Choroid plexus epithelial cell (primary cell): ENCODE data around the gene GFRA3.
"Not testable (repeated sequence)": the region's sequence is repeated elsewhere in the genome, so short reads cannot be mapped to it uniquely, and the experiment has no call there.

Experiments
- DNase-seq: peaks from one replicate; pipeline ENCODE4 v3.0.0-alpha.2; 2010; ENCODE audit warnings: low read depth
- H3K4me3 ChIP-seq: 2 replicates; pipeline ENCODE4 v1.5.1; 2011; ENCODE audit warnings: low read depth, mild to moderate bottlenecking, control low read depth, low read length, moderate library complexity
- CTCF ChIP-seq: conservative IDR thresholded peaks from 2 replicates; pipeline ENCODE4 v1.5.1; 2011; ENCODE audit warnings: low read depth, mild to moderate bottlenecking, control low read depth, inconsistent platforms, low read length, moderate library complexity

GFRA3 gene

GRCh38 chr5:138274189-138274853 lies at the start of gene GFRA3:
Gene GFRA3, minus strand, starts transcription at chr5:138274621. Its CDS starts 197 bp downstream, at chr5:138274424.
- no peak for TF ChIP-seq CTCF
- DNase-seq: peak; percentile 28
- H3K4me3 ChIP-seq: peak within 1 kb of the TSS; percentile 48

- H3K4me3 ChIP-seq, DNase-seq: not testable (repeated sequence)
Measured at GRCh38 chr5:138318211-138318610, 43.8 kb upstream of the GFRA3 start.

- no peak for DNase-seq
- H3K4me3 ChIP-seq: no peak overlapping the region
- TF ChIP-seq CTCF: no peak
Measured at GRCh38 chr5:138316355-138316754, 41.9 kb upstream of the GFRA3 start.

- DNase-seq: no peak
- no peak for TF ChIP-seq CTCF
- H3K4me3 ChIP-seq: no peak overlapping the region
Measured at GRCh38 chr5:138315751-138316278, 41.4 kb upstream of the GFRA3 start.

- no peak for TF ChIP-seq CTCF
- no peak overlapping the region for H3K4me3 ChIP-seq
- DNase-seq: no peak
Measured at GRCh38 chr5:138305797-138306196, 31.4 kb upstream of the GFRA3 start.

GRCh38 chr5:138303372-138303771 lies 29.0 kb upstream of the GFRA3 start:
- no peak for TF ChIP-seq CTCF
- peak; percentile 56 for DNase-seq
- no peak overlapping the region for H3K4me3 ChIP-seq

- no peak for TF ChIP-seq CTCF
- no peak overlapping the region for H3K4me3 ChIP-seq
- no peak for DNase-seq
Measured at GRCh38 chr5:138289296-138289695, 14.9 kb upstream of the GFRA3 start.
